ENCODE data around the gene TMEM170B.

DNA sequence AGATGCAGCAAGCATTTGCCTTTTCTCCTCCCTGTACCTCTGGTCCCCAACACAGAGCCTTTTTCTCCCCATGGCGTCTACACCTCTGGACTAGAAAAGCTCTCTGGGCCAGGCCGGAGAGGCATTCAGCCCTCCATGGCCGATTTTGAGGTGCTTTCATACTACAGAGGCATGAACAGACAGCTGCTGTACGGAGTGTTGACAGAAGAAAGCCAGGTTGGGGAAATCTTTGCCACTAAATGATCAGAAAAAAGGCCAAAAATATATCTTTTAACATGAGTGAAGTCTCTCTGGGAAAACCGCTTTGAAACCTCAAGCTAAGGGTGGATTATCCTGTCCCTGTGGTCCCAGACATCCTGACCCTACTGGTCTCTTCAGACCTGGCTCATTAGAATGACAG lies 94.0 kb downstream of the TMEM170B start:
- TF ChIP-seq, protein P1, sequence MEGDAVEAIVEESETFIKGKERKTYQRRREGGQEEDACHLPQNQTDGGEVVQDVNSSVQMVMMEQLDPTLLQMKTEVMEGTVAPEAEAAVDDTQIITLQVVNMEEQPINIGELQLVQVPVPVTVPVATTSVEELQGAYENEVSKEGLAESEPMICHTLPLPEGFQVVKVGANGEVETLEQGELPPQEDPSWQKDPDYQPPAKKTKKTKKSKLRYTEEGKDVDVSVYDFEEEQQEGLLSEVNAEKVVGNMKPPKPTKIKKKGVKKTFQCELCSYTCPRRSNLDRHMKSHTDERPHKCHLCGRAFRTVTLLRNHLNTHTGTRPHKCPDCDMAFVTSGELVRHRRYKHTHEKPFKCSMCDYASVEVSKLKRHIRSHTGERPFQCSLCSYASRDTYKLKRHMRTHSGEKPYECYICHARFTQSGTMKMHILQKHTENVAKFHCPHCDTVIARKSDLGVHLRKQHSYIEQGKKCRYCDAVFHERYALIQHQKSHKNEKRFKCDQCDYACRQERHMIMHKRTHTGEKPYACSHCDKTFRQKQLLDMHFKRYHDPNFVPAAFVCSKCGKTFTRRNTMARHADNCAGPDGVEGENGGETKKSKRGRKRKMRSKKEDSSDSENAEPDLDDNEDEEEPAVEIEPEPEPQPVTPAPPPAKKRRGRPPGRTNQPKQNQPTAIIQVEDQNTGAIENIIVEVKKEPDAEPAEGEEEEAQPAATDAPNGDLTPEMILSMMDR (IDR thresholded peaks at IDR 0.05): no peak
- no peak for TF ChIP-seq SMAD4 (CRISPR knock-in tag; IDR thresholded peaks at IDR 0.05)
- no peak for TF ChIP-seq ZNF232 (CRISPR knock-in tag; IDR thresholded peaks at IDR 0.05)
- no peak for TF ChIP-seq MYBL2 (CRISPR knock-in tag; IDR thresholded peaks at IDR 0.05)
- no peak for TF ChIP-seq NFYB (CRISPR knock-in tag; conservative IDR thresholded peaks at IDR 0.05; ENCODE audit: low read depth)
- TF ChIP-seq ATF3 (CRISPR knock-in tag; conservative IDR thresholded peaks at IDR 0.05): no peak
- TF ChIP-seq ZNF423 (CRISPR knock-in tag; IDR thresholded peaks at IDR 0.05): no peak
- no peak for TF ChIP-seq ESRRA (CRISPR knock-in tag; IDR thresholded peaks at IDR 0.05; ENCODE audit: borderline replicate concordance)
- no peak for TF ChIP-seq CREB1 (CRISPR knock-in tag; IDR thresholded peaks at IDR 0.05)
- no peak for TF ChIP-seq E2F1 (CRISPR knock-in tag; IDR thresholded peaks at IDR 0.05)
- TF ChIP-seq, protein P2, sequence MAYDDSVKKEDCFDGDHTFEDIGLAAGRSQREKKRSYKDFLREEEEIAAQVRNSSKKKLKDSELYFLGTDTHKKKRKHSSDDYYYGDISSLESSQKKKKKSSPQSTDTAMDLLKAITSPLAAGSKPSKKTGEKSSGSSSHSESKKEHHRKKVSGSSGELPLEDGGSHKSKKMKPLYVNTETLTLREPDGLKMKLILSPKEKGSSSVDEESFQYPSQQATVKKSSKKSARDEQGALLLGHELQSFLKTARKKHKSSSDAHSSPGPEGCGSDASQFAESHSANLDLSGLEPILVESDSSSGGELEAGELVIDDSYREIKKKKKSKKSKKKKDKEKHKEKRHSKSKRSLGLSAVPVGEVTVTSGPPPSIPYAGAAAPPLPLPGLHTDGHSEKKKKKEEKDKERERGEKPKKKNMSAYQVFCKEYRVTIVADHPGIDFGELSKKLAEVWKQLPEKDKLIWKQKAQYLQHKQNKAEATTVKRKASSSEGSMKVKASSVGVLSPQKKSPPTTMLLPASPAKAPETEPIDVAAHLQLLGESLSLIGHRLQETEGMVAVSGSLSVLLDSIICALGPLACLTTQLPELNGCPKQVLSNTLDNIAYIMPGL (CRISPR knock-in tag; IDR thresholded peaks at IDR 0.05): no peak
- no peak for TF ChIP-seq USF2 (CRISPR knock-in tag; IDR thresholded peaks at IDR 0.05)
- no peak for TF ChIP-seq JUN (CRISPR knock-in tag; IDR thresholded peaks at IDR 0.05)
